PFSK-1 (cell line): Measurements from ENCODE around the gene NDOR1.

Source experiments
- FOXP2 ChIP-seq: optimal IDR thresholded peaks from 2 replicates; pipeline ENCODE3; 2011; ENCODE audit warnings: borderline replicate concordance, control low read depth, inconsistent platforms; ENCODE audit not compliant: insufficient read depth; ENCODE audit errors: extremely low read length, extremely low read depth
- POLR2AphosphoS5 ChIP-seq: IDR thresholded peaks from 2 replicates; pipeline ENCODE4 v1.6.1; 2012; ENCODE audit warnings: low read depth, mild to moderate bottlenecking, control low read depth, low read length, moderate library complexity
- SIN3A ChIP-seq: IDR thresholded peaks from 2 replicates; pipeline ENCODE4 v1.6.1; 2012; ENCODE audit warnings: mild to moderate bottlenecking, low read length, moderate library complexity, borderline replicate concordance; ENCODE audit not compliant: insufficient read depth
- TAF1 ChIP-seq: IDR thresholded peaks from 2 replicates; pipeline ENCODE4 v1.6.1; 2012; ENCODE audit warnings: low read length, control low read depth, borderline replicate concordance; ENCODE audit not compliant: insufficient read depth
- TF ChIP-seq, protein P1 (sequence below), 2 experiments: IDR thresholded peaks; 2 replicates each; pipeline versions ENCODE4 v1.6.1 to v1.8.0; 2011 to 2012; ENCODE audit warnings: low read depth in 2 of 2, low read length in 2 of 2, control low read depth in 1 of 2, inconsistent platforms in 1 of 2, mild to moderate bottlenecking in 1 of 2, moderate library complexity in 1 of 2; ENCODE audit not compliant: insufficient read depth in 1 of 2

The NDOR1 gene

DNA sequence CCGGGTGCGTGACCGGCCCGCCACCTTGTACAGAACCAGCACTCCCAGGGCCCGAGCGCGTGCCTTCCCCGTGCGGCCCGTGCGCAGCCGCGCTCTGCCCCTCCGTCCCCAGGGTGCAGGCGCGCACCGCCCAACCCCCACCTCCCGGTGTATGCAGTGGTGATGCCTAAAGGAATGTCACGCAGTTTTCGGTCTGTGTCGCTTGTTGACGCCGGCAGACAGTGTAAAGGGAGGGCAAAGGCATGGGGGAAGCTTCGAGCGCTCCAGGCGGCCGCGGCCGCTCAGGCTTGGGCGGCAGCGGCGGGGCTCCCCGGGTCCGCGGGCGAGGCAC, 37.0 kb upstream of the NDOR1 start:
- TF ChIP-seq TAF1 (no peak), FOXP2 (no peak)

DNA sequence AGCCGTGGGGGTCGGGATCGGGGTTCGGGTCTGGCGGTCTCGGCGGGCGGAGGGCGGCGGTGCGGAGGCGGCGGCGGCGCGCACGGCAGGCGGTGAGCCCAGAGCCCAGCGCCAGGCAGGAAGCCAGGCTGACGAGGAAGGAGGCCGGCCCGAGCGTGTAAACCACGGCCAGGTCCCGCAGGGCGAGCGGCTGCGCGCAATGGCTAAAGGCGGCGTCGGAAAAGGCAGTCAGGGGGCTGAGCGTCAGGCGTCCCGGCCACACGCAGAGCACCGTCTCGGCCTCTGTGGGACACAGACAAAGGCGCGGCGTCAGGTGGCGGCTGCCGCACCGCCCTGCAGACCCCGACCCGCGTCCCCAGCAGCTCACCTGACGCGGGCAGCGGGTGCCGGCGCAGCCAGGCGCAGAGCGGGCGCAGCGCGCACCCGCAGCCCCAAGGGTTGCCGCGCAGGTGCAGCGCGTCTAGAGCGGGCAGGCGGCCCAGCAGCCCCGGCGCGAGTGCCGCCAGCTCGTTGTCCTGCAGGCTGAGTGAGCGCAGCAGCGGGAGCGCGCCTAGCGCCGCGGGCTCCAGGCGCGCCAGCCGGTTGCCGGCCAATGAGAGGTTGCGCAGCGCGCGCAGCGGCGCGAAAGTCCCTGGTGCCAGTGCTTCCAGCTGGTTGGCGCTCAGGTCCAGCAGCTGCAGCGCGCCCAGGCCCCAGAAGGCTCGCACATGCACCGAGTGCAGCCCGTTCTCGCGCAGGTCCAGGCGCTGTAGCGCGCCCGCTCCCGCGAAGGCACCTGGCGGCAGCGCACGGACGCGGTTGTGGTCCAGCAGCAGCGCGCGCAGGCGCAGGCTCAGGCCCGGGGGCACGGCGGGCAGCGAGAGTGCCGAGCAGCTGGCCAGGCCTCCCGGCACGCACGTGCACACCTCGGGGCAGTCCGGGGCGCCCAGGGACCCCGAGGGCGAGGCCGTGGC, 36.3 kb upstream of the NDOR1 start:
- TF ChIP-seq SIN3A: no peak
- TF ChIP-seq POLR2AphosphoS5: no peak
- TF ChIP-seq FOXP2: no peak
- TF ChIP-seq TAF1: no peak
- TF ChIP-seq, protein P1, sequence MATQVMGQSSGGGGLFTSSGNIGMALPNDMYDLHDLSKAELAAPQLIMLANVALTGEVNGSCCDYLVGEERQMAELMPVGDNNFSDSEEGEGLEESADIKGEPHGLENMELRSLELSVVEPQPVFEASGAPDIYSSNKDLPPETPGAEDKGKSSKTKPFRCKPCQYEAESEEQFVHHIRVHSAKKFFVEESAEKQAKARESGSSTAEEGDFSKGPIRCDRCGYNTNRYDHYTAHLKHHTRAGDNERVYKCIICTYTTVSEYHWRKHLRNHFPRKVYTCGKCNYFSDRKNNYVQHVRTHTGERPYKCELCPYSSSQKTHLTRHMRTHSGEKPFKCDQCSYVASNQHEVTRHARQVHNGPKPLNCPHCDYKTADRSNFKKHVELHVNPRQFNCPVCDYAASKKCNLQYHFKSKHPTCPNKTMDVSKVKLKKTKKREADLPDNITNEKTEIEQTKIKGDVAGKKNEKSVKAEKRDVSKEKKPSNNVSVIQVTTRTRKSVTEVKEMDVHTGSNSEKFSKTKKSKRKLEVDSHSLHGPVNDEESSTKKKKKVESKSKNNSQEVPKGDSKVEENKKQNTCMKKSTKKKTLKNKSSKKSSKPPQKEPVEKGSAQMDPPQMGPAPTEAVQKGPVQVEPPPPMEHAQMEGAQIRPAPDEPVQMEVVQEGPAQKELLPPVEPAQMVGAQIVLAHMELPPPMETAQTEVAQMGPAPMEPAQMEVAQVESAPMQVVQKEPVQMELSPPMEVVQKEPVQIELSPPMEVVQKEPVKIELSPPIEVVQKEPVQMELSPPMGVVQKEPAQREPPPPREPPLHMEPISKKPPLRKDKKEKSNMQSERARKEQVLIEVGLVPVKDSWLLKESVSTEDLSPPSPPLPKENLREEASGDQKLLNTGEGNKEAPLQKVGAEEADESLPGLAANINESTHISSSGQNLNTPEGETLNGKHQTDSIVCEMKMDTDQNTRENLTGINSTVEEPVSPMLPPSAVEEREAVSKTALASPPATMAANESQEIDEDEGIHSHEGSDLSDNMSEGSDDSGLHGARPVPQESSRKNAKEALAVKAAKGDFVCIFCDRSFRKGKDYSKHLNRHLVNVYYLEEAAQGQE (IDR thresholded peaks at IDR 0.05; ENCODE audit: insufficient read depth in 1 of 2, low read depth in 2 of 2, low read length in 2 of 2): no peak

DNA sequence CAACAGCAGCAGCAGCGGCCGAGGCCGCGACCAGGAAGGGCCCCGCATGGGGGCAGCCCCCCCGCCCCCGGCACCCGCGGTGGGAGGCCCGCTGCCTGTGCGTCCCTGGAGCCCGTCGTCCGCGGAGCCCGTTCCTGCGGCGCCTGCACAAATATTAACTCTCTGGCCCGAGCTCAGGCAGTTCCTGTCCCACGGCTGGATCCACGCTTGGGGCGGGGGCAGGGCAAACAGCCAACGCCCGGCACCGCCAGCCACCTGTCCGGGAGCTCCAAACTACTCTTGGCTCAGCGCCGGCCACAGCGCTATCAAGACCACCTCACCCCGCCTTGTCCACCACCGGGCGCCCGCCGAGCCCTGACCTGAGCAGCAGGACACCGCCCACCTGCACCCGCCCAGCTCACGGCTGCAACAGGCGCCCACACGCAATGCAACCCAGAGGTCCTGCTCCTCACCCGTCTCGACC, 35.6 kb upstream of the NDOR1 start, which contains the start of gene LRRC26:
LRRC26 (minus strand) TSS at position 156 of the 463 bp plus-strand sequence; CDS start at position 48, 108 bp downstream.
- no peak for TF ChIP-seq TAF1
- TF ChIP-seq, protein P1 (IDR thresholded peaks at IDR 0.05; ENCODE audit: insufficient read depth in 1 of 2, low read depth in 2 of 2, low read length in 2 of 2): no peak
- no peak for TF ChIP-seq POLR2AphosphoS5
- no peak for TF ChIP-seq SIN3A
- TF ChIP-seq FOXP2: no peak

DNA sequence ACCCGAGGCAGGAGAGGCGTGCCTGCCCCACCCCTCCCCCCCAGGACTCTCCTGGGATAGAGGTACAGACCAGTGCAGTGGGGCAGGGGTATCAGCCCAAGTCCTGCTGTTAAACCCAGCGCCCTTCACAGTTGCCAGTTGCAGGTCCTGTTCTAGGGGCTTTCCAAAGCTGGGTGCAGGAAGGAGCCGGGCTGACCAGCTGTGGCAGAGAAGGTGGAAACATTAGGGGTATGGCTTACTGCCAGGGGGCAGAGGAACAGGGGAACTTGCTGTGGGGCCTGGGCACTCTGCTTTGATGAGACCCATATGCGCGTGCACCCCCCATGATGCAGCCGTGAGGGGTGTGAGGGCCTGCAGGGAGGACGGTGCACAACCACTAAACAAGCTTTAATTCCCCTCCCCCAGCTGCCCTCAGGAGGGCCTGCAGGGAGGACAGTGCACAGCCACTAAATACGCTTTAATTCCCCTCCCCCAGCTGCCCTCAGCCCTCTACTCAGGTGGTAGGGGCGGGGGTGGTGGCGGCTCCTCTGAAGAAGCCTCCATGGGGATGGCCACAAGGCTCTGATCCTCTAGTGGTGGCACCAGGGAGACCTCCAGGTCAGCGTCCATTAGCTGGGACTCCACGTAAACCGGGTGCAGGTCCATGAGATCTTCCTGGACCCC, 34.9 kb upstream of the NDOR1 start:
- no peak for TF ChIP-seq TAF1
- no peak for TF ChIP-seq FOXP2
- TF ChIP-seq, protein P1 (IDR thresholded peaks at IDR 0.05; ENCODE audit: insufficient read depth in 1 of 2, low read depth in 2 of 2, low read length in 2 of 2): no peak
- no peak for TF ChIP-seq POLR2AphosphoS5
- TF ChIP-seq SIN3A: no peak

DNA sequence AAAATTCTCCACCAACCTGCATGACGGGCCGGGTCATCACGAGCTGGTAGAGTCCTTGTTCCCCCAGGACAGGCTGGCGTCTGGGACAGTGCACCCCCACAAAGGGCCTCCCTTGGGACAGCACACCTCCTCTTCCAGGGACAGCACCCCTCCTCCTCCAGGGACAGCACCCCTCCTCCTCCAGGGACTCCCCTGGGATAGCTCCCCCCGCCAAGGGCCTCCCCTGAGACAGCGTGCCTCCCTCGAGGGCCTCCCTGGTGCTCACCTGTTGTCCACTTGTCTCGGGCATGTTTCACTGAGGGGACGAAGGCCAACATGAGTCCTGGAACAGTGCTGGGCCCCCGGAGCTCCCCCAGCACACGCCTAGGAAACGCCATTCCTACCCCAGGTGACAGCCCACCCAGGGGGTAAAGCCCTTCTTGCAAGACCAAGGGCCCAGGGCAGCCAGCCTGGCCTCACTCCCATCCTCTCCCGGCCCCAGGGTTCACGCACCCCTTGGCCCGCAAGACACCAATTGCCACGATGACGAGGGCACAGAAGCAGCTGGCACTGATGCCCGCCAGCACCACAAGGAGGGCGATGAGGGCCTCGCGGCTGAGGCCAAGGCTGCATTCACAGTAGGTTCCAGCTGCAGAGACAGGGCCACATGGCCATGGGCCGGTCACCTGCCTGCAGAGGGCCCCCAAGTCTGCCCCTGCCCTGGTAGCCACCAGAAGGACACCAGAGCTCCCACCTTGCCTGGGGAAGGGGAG, 34.2 kb upstream of the NDOR1 start:
- TF ChIP-seq, protein P1 (IDR thresholded peaks at IDR 0.05; ENCODE audit: insufficient read depth in 1 of 2, low read depth in 2 of 2, low read length in 2 of 2): no peak
- no peak for TF ChIP-seq POLR2AphosphoS5
- no peak for TF ChIP-seq FOXP2
- no peak for TF ChIP-seq SIN3A
- no peak for TF ChIP-seq TAF1
